RWPE1 (cell line): ENCODE data around the gene CRABP2.

Source experiments
- CTCF ChIA-PET: fragments of 350-600 bp; sonication (Branson Sonifier 250); formaldehyde crosslinking; extraction: SDS; loops from one replicate; lab custom pipeline; 2021; lab: Yijun Ruan, JAX
- POLR2A ChIA-PET: fragments of 400-600 bp; formaldehyde crosslinking; extraction: SDS; loops from one replicate; lab custom pipeline; 2020; ENCODE audit warnings: antibody characterized with exemption; ENCODE audit not compliant: low non-redundant PET; lab: Yijun Ruan, JAX
- DNase-seq: peaks from one replicate; pipeline ENCODE4 v3.0.0; 2012; ENCODE audit warnings: low spot score
- H3K27ac ChIP-seq: fragments of 450-650 bp; 2 replicates; pipeline ENCODE4 v1.5.1; 2017
- TF ChIP-seq, protein P1 (sequence below): fragments of 450-650 bp; conservative IDR thresholded peaks from 2 replicates; pipeline ENCODE4 v1.5.1; 2017; ENCODE audit warnings: low read depth, mild to moderate bottlenecking

The CRABP2 gene

DNA sequence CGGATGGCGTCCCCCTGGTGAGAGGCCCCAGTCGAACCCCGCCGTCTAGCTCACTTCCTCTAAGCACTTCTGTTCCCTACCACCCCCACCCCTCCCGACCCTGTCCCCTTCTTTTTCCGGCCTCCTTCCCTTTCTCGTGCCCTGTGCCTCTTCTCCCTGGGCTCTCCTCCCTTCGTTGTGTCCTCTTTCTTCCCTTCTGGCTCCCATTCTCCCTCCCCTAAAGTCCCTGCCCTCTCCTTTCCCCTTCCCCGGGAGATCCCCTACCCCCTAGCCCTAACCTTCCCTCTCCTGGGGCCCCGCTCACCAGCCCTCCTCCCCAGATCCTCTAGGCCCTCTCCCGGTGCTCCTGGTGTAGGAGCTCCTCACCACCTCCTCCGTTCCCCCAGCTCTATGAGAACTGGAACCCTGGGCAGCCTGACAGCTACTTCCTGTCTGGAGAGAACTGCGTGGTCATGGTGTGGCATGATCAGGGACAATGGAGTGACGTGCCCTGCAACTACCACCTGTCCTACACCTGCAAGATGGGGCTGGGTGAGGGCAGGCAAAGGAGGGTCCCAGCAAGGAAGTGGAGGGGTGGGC, 47.6 kb downstream of the CRABP2 start:
- POLR2A ChIA-PET: no interaction called here
- no peak overlapping the region for H3K27ac ChIP-seq
- CTCF ChIA-PET: interaction anchor here (0.6 to 1.9 kb wide), 12 partner anchors 9 to 377 kb away, joined by 3 to 19 read pairs (median 4); no protein-coding TSS in a partner anchor

GRCh38 chr1:156656806-156657740, 48.3 kb downstream of the CRABP2 start:
- peak; percentile 80 for DNase-seq
- ChIA-PET CTCF (interaction anchor here (0.6 to 1.9 kb wide), 8 partner anchors 19 to 302 kb away, joined by 3 to 19 read pairs (median 4); no protein-coding TSS in a partner anchor), POLR2A (no interaction called here)
- H3K27ac ChIP-seq: no peak overlapping the region
- TF ChIP-seq, protein P1, sequence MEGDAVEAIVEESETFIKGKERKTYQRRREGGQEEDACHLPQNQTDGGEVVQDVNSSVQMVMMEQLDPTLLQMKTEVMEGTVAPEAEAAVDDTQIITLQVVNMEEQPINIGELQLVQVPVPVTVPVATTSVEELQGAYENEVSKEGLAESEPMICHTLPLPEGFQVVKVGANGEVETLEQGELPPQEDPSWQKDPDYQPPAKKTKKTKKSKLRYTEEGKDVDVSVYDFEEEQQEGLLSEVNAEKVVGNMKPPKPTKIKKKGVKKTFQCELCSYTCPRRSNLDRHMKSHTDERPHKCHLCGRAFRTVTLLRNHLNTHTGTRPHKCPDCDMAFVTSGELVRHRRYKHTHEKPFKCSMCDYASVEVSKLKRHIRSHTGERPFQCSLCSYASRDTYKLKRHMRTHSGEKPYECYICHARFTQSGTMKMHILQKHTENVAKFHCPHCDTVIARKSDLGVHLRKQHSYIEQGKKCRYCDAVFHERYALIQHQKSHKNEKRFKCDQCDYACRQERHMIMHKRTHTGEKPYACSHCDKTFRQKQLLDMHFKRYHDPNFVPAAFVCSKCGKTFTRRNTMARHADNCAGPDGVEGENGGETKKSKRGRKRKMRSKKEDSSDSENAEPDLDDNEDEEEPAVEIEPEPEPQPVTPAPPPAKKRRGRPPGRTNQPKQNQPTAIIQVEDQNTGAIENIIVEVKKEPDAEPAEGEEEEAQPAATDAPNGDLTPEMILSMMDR: peak; percentile 96

More for the DNA sequence above, 47.6 kb downstream of the CRABP2 start:
- TF ChIP-seq, protein P1: peak; percentile 58
- no peak for DNase-seq

- ChIA-PET CTCF (interaction anchor here (1.1 to 1.6 kb wide), 4 partner anchors 29 to 70 kb away, joined by 4 to 7 read pairs (median 6); no protein-coding TSS in a partner anchor), POLR2A (no interaction called here)
- DNase-seq: no peak
- TF ChIP-seq, protein P1: no peak
- no peak overlapping the region for H3K27ac ChIP-seq
These were observed 49.4 kb downstream of the CRABP2 start for GRCh38 chr1:156655904-156656516.

GRCh38 chr1:156655151-156655903, 50.1 kb downstream of the CRABP2 start:
- DNase-seq: no peak
- no peak overlapping the region for H3K27ac ChIP-seq
- POLR2A ChIA-PET: no interaction called here
- TF ChIP-seq, protein P1: no peak
- CTCF ChIA-PET: interaction anchor here (1.1 to 1.6 kb wide), 3 partner anchors 28 to 71 kb away, joined by 4 to 6 read pairs (median 6); no protein-coding TSS in a partner anchor

- POLR2A ChIA-PET: no interaction called here
- no peak for DNase-seq
- CTCF ChIA-PET: interaction anchor here (1.3 to 1.6 kb wide), 2 partner anchors 27 to 71 kb away, joined by 6 read pairs; no protein-coding TSS in a partner anchor
- TF ChIP-seq, protein P1: no peak
- H3K27ac ChIP-seq: no peak overlapping the region
These were observed 50.7 kb downstream of the CRABP2 start for GRCh38 chr1:156654700-156655099.

- DNase-seq: no peak
- TF ChIP-seq, protein P1: no peak
- POLR2A ChIA-PET: no interaction called here
- CTCF ChIA-PET: no interaction called here
- H3K27ac ChIP-seq: no peak overlapping the region
These were observed 52.4 kb downstream of the CRABP2 start for GRCh38 chr1:156652992-156653355.
